Measurements from ENCODE around the gene CLDN3. TPM values are rescaled to one million over a fixed set of nuclear protein-coding genes. Genes with fewer than 3 reads are reported as not detected.

The CLDN3 gene
- polyA plus RNA-seq, 2 of the 4 experiments (the other 2 are of a cell fraction), result 1.7 to 2.0 TPM

- peak; percentile 62; the same call in 1 of the 2 replicates for TF ChIP-seq REST (IDR thresholded peaks at IDR 0.05)
- no peak for TF ChIP-seq MAFK (IDR thresholded peaks at IDR 0.05; ENCODE audit: partially characterized antibody)
- TF ChIP-seq CEBPB (IDR thresholded peaks at IDR 0.05), result no peak
- no peak for TF ChIP-seq PBX3 (IDR thresholded peaks at IDR 0.05)
- no peak for TF ChIP-seq POLR2A (IDR thresholded peaks at IDR 0.05; ENCODE audit: low read length)
- TF ChIP-seq BHLHE40 (IDR thresholded peaks at IDR 0.05; ENCODE audit: low read depth, low read length), result no peak
- no peak for TF ChIP-seq MYC (IDR thresholded peaks at IDR 0.05; ENCODE audit: borderline replicate concordance, low read length)
- TF ChIP-seq RAD21 (conservative IDR thresholded peaks at IDR 0.05 in 1 of 2, IDR thresholded peaks at IDR 0.05 in 1 of 2), result peak; percentile 63 to 72
Measured at GRCh38 chr7:73811760-73812168, 41.7 kb upstream of the CLDN3 start (continued).

- ChIA-PET CTCF (interaction anchor here (0.6 to 4.9 kb wide), 12 partner anchors 10 to 76 kb away, joined by 3 to 53 read pairs (median 5); no protein-coding TSS in a partner anchor), POLR2A (no interaction called here)
- TF ChIP-seq HMGXB4 (CRISPR knock-in tag; IDR thresholded peaks at IDR 0.05; ENCODE audit: borderline replicate concordance) (no peak), E2F6 (IDR thresholded peaks at IDR 0.05; ENCODE audit: borderline replicate concordance, low read depth) (no peak), MAFK (IDR thresholded peaks at IDR 0.05; ENCODE audit: partially characterized antibody) (no peak), PHF8 (IDR thresholded peaks at IDR 0.05; ENCODE audit: borderline replicate concordance, low read depth) (no peak), MAX (IDR thresholded peaks at IDR 0.05) (no peak), ELK1 (IDR thresholded peaks at IDR 0.05; ENCODE audit: low read depth, low read length) (no peak), SREBF2 (IDR thresholded peaks at IDR 0.05) (no peak), BHLHE40 (IDR thresholded peaks at IDR 0.05; ENCODE audit: low read depth, low read length) (no peak), FOSB (CRISPR knock-in tag; IDR thresholded peaks at IDR 0.05) (no peak), TP53 (CRISPR knock-in tag; IDR thresholded peaks at IDR 0.05) (no peak)
- DNase-seq (ENCODE audit: low read depth in 1 of 2, low spot score in 1 of 2) (no peak), FAIRE-seq (no peak), ATAC-seq (peak; percentile 65 to 69; a peak in 5 of 6 replicates)
- H3K4me3 ChIP-seq, result no peak overlapping the region
- whole genome bisulfite sequencing (ENCODE audit: missing lambda C conversion rate), result 83% methylated on average over 2 of the region's 4 CpGs
- no peak overlapping the region for H3K4me2 ChIP-seq
- peaks cover 7% of the 10 kb centered on the region; the same call in 2 of the 3 replicates for H3K4me1 ChIP-seq
- no peaks in the 10 kb centered on the region for H3K9me3 ChIP-seq
- no peak overlapping the region for H3K27ac ChIP-seq
Measured at GRCh38 chr7:73810998-73811360, 40.9 kb upstream of the CLDN3 start.
